GM19193 (cell line): ENCODE data around the gene NOTUM.

Experiments used
- POLR2A ChIP-seq: IDR thresholded peaks from 4 replicates; pipeline ENCODE4 v1.6.1; 2011; ENCODE audit not compliant: insufficient read depth, insufficient read length; ENCODE audit errors: extremely low read depth

Gene NOTUM

GRCh38 chr17:81940538-81941483 is 20.2 kb downstream of the NOTUM start:
- TF ChIP-seq POLR2A, result no peak

- TF ChIP-seq POLR2A, result no peak
These were observed 21.1 kb downstream of the NOTUM start for GRCh38 chr17:81939881-81940385.

- TF ChIP-seq POLR2A, result no peak
These were observed 21.8 kb downstream of the NOTUM start for GRCh38 chr17:81939218-81939617.

- TF ChIP-seq POLR2A, result no peak
These were observed 25.3 kb downstream of the NOTUM start for GRCh38 chr17:81935709-81936084.

- TF ChIP-seq POLR2A, result no peak
These were observed 25.9 kb downstream of the NOTUM start for GRCh38 chr17:81934850-81935708.

- TF ChIP-seq POLR2A, result no peak
These were observed 26.8 kb downstream of the NOTUM start for GRCh38 chr17:81934098-81934757.

GRCh38 chr17:81933178-81933699 is 27.7 kb downstream of the NOTUM start:
- no peak for TF ChIP-seq POLR2A

- TF ChIP-seq POLR2A, result no peak
These were observed 28.5 kb downstream of the NOTUM start for GRCh38 chr17:81932333-81932983.

- TF ChIP-seq POLR2A, result no peak
These were observed 29.2 kb downstream of the NOTUM start for GRCh38 chr17:81931557-81932332.

- no peak for TF ChIP-seq POLR2A
These were observed 29.8 kb downstream of the NOTUM start for GRCh38 chr17:81931189-81931556.

GRCh38 chr17:81930142-81931125 is 30.6 kb downstream of the NOTUM start:
- no peak for TF ChIP-seq POLR2A
